GM19455 (cell line): ENCODE results near the gene ST6GALNAC3.

Source experiments
- ATAC-seq: cut with Tn5 transposase; IDR thresholded peaks from one replicate; pipeline ENCODE4 v1.9.1; 2021; ENCODE audit not compliant: unreplicated experiment

Gene ST6GALNAC3

GRCh38 chr1:76140227-76140626 is 65.7 kb downstream of the ST6GALNAC3 start:
- ATAC-seq: no peak

GRCh38 chr1:76141929-76142328 is 67.4 kb downstream of the ST6GALNAC3 start:
- ATAC-seq: no peak

GRCh38 chr1:76142771-76143540 is 68.4 kb downstream of the ST6GALNAC3 start:
- no peak for ATAC-seq

- no peak for ATAC-seq
These were observed 69.7 kb downstream of the ST6GALNAC3 start for GRCh38 chr1:76144247-76144646.

- ATAC-seq: no peak
These were observed 70.8 kb downstream of the ST6GALNAC3 start for GRCh38 chr1:76145332-76145731.

- ATAC-seq: no peak
These were observed 71.6 kb downstream of the ST6GALNAC3 start for GRCh38 chr1:76146184-76146583.

- no peak for ATAC-seq
These were observed 73.4 kb downstream of the ST6GALNAC3 start for GRCh38 chr1:76147917-76148316.

- no peak for ATAC-seq
These were observed 73.9 kb downstream of the ST6GALNAC3 start for GRCh38 chr1:76148460-76148859.

GRCh38 chr1:76153841-76154205 is 79.3 kb downstream of the ST6GALNAC3 start:
- no peak for ATAC-seq

GRCh38 chr1:76154206-76154956 is 79.8 kb downstream of the ST6GALNAC3 start:
- peak; percentile 96 for ATAC-seq

GRCh38 chr1:76156987-76157386 is 82.4 kb downstream of the ST6GALNAC3 start:
- no peak for ATAC-seq

GRCh38 chr1:76158126-76158525 is 83.6 kb downstream of the ST6GALNAC3 start:
- no peak for ATAC-seq

GRCh38 chr1:76160225-76160624 is 85.7 kb downstream of the ST6GALNAC3 start:
- no peak for ATAC-seq

- ATAC-seq: no peak
These were observed 86.9 kb downstream of the ST6GALNAC3 start for GRCh38 chr1:76161451-76161850.

GRCh38 chr1:76162254-76162653 is 87.7 kb downstream of the ST6GALNAC3 start:
- ATAC-seq: no peak

GRCh38 chr1:76164165-76164564 is 89.6 kb downstream of the ST6GALNAC3 start:
- no peak for ATAC-seq

- ATAC-seq: no peak
These were observed 95.5 kb downstream of the ST6GALNAC3 start for GRCh38 chr1:76170084-76170483.

GRCh38 chr1:76170513-76170912 is 96.0 kb downstream of the ST6GALNAC3 start:
- ATAC-seq: no peak

GRCh38 chr1:76176000-76176399 is 101.5 kb downstream of the ST6GALNAC3 start:
- ATAC-seq: no peak

GRCh38 chr1:76177615-76178014 is 103.1 kb downstream of the ST6GALNAC3 start:
- ATAC-seq: no peak

GRCh38 chr1:76179219-76179698 is 104.7 kb downstream of the ST6GALNAC3 start:
- ATAC-seq: no peak

GRCh38 chr1:76185207-76185606 is 110.7 kb downstream of the ST6GALNAC3 start:
- ATAC-seq: no peak
